Neural crest cell (in vitro differentiated cells): Measurements from ENCODE around the gene GLCE. TPM values are rescaled to one million over a fixed set of nuclear protein-coding genes. Genes with fewer than 3 reads are reported as not detected.
A peak's percentile ranks its signal among the peaks of the same experiment; 100 is the strongest.

ENCODE experiments used
- DNase-seq: peaks from one replicate; pipeline ENCODE4 v3.0.0; 2021; ENCODE audit warnings: low read depth, mixed read lengths, low spot score
- H3K27ac Mint-ChIP-seq: one replicate; pipeline ENCODE4 v1.8.0; 2021; ENCODE audit warnings: mild to moderate bottlenecking, mixed read lengths; ENCODE audit not compliant: unreplicated experiment
- H3K27me3 Mint-ChIP-seq: 2 replicates; pipeline ENCODE4 v1.8.0; 2021; ENCODE audit warnings: low read depth, mild to moderate bottlenecking, mixed read lengths
- H3K36me3 Mint-ChIP-seq: 2 replicates; pipeline ENCODE4 v1.8.0; 2021; ENCODE audit warnings: low read depth, mild to moderate bottlenecking, mixed read lengths
- H3K4me1 Mint-ChIP-seq: 2 replicates; pipeline ENCODE4 v1.8.0; 2021; ENCODE audit warnings: mixed read lengths
- H3K4me3 Mint-ChIP-seq: one replicate; pipeline ENCODE4 v1.8.0; 2021; ENCODE audit warnings: mild to moderate bottlenecking, mixed read lengths
- H3K9me3 Mint-ChIP-seq: 2 replicates; pipeline ENCODE4 v1.8.0; 2021; ENCODE audit warnings: mixed read lengths
- total RNA-seq: library from RNA; stranded (reverse); gene quantifications from 2 replicates; pipeline ENCODE4 v1.2.1, GENCODE V29; 2021
- TF ChIP-seq, protein P1 (sequence below): fragments of 200-600 bp; sonication (generic); conservative IDR thresholded peaks from 2 replicates; pipeline ENCODE4 v1.5.0; 2021; ENCODE audit warnings: antibody characterized with exemption, mild to moderate bottlenecking

GLCE gene
- total RNA-seq, 1 donor from 2014 or later, result 17.8 TPM

DNA sequence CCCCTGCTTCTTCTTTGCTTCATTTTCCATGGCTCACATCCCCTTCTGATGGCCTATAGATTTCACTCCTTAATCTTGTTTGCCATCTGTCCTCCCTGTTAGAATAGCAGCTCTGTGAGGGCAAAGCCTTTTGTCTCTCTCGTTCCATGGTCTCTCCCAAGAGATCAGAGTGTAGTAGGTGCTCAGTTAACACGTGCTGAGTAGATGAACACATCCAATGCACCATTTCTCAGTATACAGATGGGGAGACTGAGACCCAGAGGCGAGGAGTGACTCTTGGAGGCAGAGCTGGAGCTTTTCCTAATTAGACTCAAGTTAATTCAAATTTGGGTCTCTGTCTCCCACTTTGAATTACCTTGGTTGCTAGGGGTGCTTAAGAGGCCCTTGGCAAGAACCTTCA lies 142.5 kb downstream of the GLCE start:
- DNase-seq, result no peak
- Mint-ChIP-seq H3K27ac (no peak overlapping the region), H3K4me1 (peaks cover 5% of the 10 kb centered on the region), H3K4me3 (peak overlapping the region; percentile 14), H3K9me3 (peaks cover 3% of the 10 kb centered on the region), H3K36me3 (no peaks in the 10 kb centered on the region), H3K27me3 (peaks cover 58% of the 10 kb centered on the region)
- TF ChIP-seq, protein P1, sequence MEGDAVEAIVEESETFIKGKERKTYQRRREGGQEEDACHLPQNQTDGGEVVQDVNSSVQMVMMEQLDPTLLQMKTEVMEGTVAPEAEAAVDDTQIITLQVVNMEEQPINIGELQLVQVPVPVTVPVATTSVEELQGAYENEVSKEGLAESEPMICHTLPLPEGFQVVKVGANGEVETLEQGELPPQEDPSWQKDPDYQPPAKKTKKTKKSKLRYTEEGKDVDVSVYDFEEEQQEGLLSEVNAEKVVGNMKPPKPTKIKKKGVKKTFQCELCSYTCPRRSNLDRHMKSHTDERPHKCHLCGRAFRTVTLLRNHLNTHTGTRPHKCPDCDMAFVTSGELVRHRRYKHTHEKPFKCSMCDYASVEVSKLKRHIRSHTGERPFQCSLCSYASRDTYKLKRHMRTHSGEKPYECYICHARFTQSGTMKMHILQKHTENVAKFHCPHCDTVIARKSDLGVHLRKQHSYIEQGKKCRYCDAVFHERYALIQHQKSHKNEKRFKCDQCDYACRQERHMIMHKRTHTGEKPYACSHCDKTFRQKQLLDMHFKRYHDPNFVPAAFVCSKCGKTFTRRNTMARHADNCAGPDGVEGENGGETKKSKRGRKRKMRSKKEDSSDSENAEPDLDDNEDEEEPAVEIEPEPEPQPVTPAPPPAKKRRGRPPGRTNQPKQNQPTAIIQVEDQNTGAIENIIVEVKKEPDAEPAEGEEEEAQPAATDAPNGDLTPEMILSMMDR, result no peak

- DNase-seq, result no peak
- Mint-ChIP-seq H3K9me3 (peaks cover 3% of the 10 kb centered on the region), H3K27ac (no peak overlapping the region), H3K4me1 (peaks cover 5% of the 10 kb centered on the region), H3K4me3 (no peak overlapping the region), H3K36me3 (no peaks in the 10 kb centered on the region), H3K27me3 (peaks cover 51% of the 10 kb centered on the region)
- TF ChIP-seq, protein P1, result peak; percentile 40
Observed at GRCh38 chr15:69303337-69304181, 143.1 kb downstream of the GLCE start.

GRCh38 chr15:69304182-69304545 lies 143.7 kb downstream of the GLCE start:
- DNase-seq, result no peak
- H3K27ac Mint-ChIP-seq, result no peak overlapping the region
- peaks cover 5% of the 10 kb centered on the region for H3K4me1 Mint-ChIP-seq
- peaks cover 3% of the 10 kb centered on the region for H3K9me3 Mint-ChIP-seq
- no peaks in the 10 kb centered on the region for H3K36me3 Mint-ChIP-seq
- TF ChIP-seq, protein P1, result no peak
- H3K27me3 Mint-ChIP-seq, result peaks cover 49% of the 10 kb centered on the region
- H3K4me3 Mint-ChIP-seq, result no peak overlapping the region

DNA sequence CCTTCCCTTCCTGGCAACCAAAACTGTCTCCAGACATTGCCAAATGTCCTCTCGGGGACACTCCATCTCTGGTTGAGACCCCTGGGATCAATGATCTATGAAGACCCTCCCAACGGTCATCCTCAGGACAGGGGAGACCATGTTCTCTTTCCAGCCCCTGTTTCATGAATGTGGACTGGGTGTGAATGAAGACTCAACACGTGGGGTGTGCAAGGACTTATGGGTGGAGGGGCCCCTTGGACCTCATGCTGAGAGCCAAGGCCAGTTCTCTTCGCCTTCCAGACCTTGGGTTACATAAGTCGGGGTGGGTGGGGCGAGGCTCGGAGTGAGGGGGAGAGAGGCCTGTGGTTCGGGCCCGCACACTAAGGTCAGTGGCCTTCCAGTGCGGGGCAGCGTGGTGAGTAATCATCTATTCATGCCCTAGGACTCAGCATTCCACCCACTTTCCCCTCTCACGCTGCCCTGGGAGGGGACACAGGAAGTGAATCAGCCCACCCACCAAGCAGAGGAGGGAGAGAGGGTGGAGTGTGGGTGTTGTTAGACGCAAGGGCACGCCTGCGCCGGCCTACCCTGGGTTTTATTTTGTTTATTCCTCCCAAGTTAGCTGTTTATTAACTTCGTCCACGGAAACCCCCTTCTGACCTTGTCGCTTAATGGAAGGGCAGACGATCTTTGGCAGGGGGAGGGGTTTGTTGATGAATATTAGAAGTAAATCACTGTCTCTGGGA lies 144.9 kb downstream of the GLCE start:
- Mint-ChIP-seq H3K27ac (no peak overlapping the region), H3K9me3 (peaks cover 3% of the 10 kb centered on the region), H3K4me1 (peaks cover 5% of the 10 kb centered on the region), H3K36me3 (no peaks in the 10 kb centered on the region), H3K4me3 (no peak overlapping the region), H3K27me3 (peaks cover 37% of the 10 kb centered on the region)
- TF ChIP-seq, protein P1, result no peak
- DNase-seq, result no peak

DNA sequence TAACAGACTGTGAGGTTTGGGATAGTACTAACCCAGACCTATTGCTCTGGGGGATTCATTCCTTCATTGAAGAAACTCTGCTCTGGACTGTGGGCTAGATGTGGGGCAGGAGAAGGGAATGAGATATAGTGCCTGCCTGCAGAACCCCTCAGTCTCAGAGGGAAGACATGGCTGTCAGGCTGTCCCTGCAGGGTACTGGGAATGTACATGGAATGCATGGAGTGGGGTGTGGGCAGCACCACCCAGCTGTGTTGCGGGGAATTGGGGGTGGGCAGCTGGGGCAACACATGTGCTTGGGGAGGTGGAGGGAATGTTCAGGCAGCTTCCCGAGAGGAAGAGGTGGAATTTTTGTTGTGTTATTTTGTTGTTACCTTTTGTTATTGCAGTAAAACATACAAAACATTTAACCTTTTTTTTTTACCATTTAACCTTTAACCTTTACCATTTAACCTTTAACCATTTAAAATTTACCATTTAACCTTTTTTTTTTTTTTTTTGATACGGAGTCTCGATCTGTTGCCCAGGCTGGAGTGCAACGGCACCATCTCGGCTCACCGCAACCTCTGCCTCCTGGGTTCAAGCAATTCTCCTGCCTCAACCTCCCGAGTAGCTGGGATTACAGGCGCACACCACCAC lies 145.6 kb downstream of the GLCE start:
- peaks cover 3% of the 10 kb centered on the region for H3K9me3 Mint-ChIP-seq
- TF ChIP-seq, protein P1, result no peak
- H3K36me3 Mint-ChIP-seq, result no peaks in the 10 kb centered on the region
- H3K4me1 Mint-ChIP-seq, result peaks cover 5% of the 10 kb centered on the region
- H3K27ac Mint-ChIP-seq, result no peak overlapping the region
- no peak overlapping the region for H3K4me3 Mint-ChIP-seq
- DNase-seq, result no peak
- peaks cover 30% of the 10 kb centered on the region for H3K27me3 Mint-ChIP-seq
